Activated T-cell treated with anti-CD3 and anti-CD28 coated beads, Interleukin-2, amount 50 U/mL, for 4 hours (primary cell): ENCODE data around the gene DHX8. TPM values are rescaled to one million over a fixed set of nuclear protein-coding genes. Genes with fewer than 3 reads are reported as not detected.
A peak's percentile ranks its signal among the peaks of the same experiment; 100 is the strongest.

Experiments used
- ATAC-seq, 2 donors: fragments of 200-7000 bp; cut with Tn5 transposase; one replicate each; pipeline ENCODE4 v1.10.0; 2021
- DNase-seq: peaks from one replicate; pipeline ENCODE4 v3.0.0-alpha.2; 2020
- H3K27me3 Mint-ChIP-seq: one replicate; pipeline ENCODE4 v1.8.0; 2021; ENCODE audit warnings: low read depth, mixed read lengths
- H3K36me3 Mint-ChIP-seq: one replicate; pipeline ENCODE4 v1.8.0; 2022; ENCODE audit warnings: mixed read lengths; ENCODE audit not compliant: insufficient read depth
- H3K4me1 Mint-ChIP-seq: one replicate; pipeline ENCODE4 v1.8.0; 2021; ENCODE audit warnings: low read depth, mixed read lengths
- H3K4me3 Mint-ChIP-seq: one replicate; pipeline ENCODE4 v1.8.0; 2021; ENCODE audit warnings: mild to moderate bottlenecking, moderate library complexity, mixed read lengths
- H3K9me3 Mint-ChIP-seq: one replicate; pipeline ENCODE4 v1.8.0; 2021; ENCODE audit warnings: mixed read lengths
- total RNA-seq, 3 donors: library from RNA; stranded (reverse); gene quantifications; one replicate each; pipeline ENCODE4 v1.2.1, GENCODE V29; 2021

DHX8 gene
- total RNA-seq, 3 donors from 2014 or later = 54.3 to 58.3 (median 56.7) TPM

GRCh38 chr17:43558805-43559160 is 75.0 kb downstream of the DHX8 start:
- Mint-ChIP-seq H3K36me3 (no peaks in the 10 kb centered on the region), H3K27me3 (peaks cover 34% of the 10 kb centered on the region)

GRCh38 chr17:43559161-43559816 is 75.5 kb downstream of the DHX8 start:
- H3K27me3 Mint-ChIP-seq = peaks cover 33% of the 10 kb centered on the region
- no peak for ATAC-seq
- no peaks in the 10 kb centered on the region for H3K9me3 Mint-ChIP-seq
- no peak for DNase-seq
- peaks cover 3% of the 10 kb centered on the region for H3K4me1 Mint-ChIP-seq
- no peak overlapping the region for H3K4me3 Mint-ChIP-seq
- no peaks in the 10 kb centered on the region for H3K36me3 Mint-ChIP-seq

More at GRCh38 chr17:43558805-43559160, 75.0 kb downstream of the DHX8 start:
- Mint-ChIP-seq H3K9me3 (no peaks in the 10 kb centered on the region), H3K4me3 (no peak overlapping the region), H3K4me1 (peaks cover 3% of the 10 kb centered on the region)
- no peak for ATAC-seq
- DNase-seq = no peak

GRCh38 chr17:43560461-43561427 is 77.0 kb downstream of the DHX8 start:
- H3K4me1 Mint-ChIP-seq = peaks cover 3% of the 10 kb centered on the region
- H3K36me3 Mint-ChIP-seq = no peaks in the 10 kb centered on the region
- ATAC-seq (peak in 1 of 2 donors; percentile 30), DNase-seq (no peak)
- no peak overlapping the region for H3K4me3 Mint-ChIP-seq
- peaks cover 31% of the 10 kb centered on the region for H3K27me3 Mint-ChIP-seq
- H3K9me3 Mint-ChIP-seq = no peaks in the 10 kb centered on the region

GRCh38 chr17:43562679-43563599 is 79.2 kb downstream of the DHX8 start:
- ATAC-seq (no peak), DNase-seq (no peak)
- H3K4me3 Mint-ChIP-seq = no peak overlapping the region
- H3K9me3 Mint-ChIP-seq = no peaks in the 10 kb centered on the region
- H3K36me3 Mint-ChIP-seq = no peaks in the 10 kb centered on the region
- peaks cover 29% of the 10 kb centered on the region for H3K27me3 Mint-ChIP-seq
- peaks cover 3% of the 10 kb centered on the region for H3K4me1 Mint-ChIP-seq

- Mint-ChIP-seq H3K36me3 (no peaks in the 10 kb centered on the region), H3K27me3 (peaks cover 29% of the 10 kb centered on the region), H3K4me1 (peaks cover 3% of the 10 kb centered on the region), H3K4me3 (no peak overlapping the region), H3K9me3 (no peaks in the 10 kb centered on the region)
- no peak for DNase-seq
- ATAC-seq = no peak
These were observed 80.1 kb downstream of the DHX8 start for GRCh38 chr17:43563600-43564594.

- peaks cover 7% of the 10 kb centered on the region for H3K27me3 Mint-ChIP-seq
- ATAC-seq = no peak
These were observed 84.8 kb downstream of the DHX8 start for GRCh38 chr17:43568506-43569082.

DNA sequence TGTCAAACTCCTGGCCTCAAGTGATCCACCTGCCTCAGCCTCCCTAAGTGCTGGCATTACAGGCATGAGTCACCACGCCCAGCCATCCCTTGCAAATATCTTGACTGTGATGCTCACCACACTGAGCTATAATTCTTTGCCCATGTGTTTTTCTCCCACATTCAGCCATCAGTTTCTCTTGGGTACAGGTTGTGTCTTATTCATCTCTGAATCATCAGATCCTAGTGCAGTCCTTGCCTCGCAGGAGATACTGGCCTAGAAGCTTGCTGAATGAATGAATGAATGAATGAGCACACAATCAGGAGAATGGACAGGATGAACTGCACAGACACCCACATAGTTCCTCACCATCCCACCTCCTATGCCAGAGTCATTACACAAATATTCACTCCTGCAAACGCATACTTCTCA is 86.7 kb downstream of the DHX8 start:
- Mint-ChIP-seq H3K4me1 (no peaks in the 10 kb centered on the region), H3K9me3 (no peaks in the 10 kb centered on the region), H3K36me3 (no peaks in the 10 kb centered on the region), H3K27me3 (no peaks in the 10 kb centered on the region), H3K4me3 (no peak overlapping the region)
- no peak for DNase-seq
- ATAC-seq = no peak

More at GRCh38 chr17:43568506-43569082, 84.8 kb downstream of the DHX8 start:
- DNase-seq = no peak
- Mint-ChIP-seq H3K36me3 (no peaks in the 10 kb centered on the region), H3K9me3 (no peaks in the 10 kb centered on the region), H3K4me3 (no peak overlapping the region), H3K4me1 (no peaks in the 10 kb centered on the region)

- no peak for DNase-seq
- Mint-ChIP-seq H3K4me1 (no peaks in the 10 kb centered on the region), H3K4me3 (no peak overlapping the region), H3K27me3 (peaks cover 2% of the 10 kb centered on the region), H3K36me3 (no peaks in the 10 kb centered on the region), H3K9me3 (no peaks in the 10 kb centered on the region)
- peak in 1 of 2 donors; percentile 76 for ATAC-seq
These were observed 88.7 kb downstream of the DHX8 start for GRCh38 chr17:43572368-43572980.

GRCh38 chr17:43573579-43574321 is 90.0 kb downstream of the DHX8 start:
- Mint-ChIP-seq H3K9me3 (no peaks in the 10 kb centered on the region), H3K4me3 (no peak overlapping the region), H3K4me1 (peaks cover 5% of the 10 kb centered on the region), H3K27me3 (peaks cover 2% of the 10 kb centered on the region), H3K36me3 (no peaks in the 10 kb centered on the region)
- DNase-seq (no peak), ATAC-seq (no peak)

GRCh38 chr17:43574348-43574747 is 90.6 kb downstream of the DHX8 start:
- peaks cover 2% of the 10 kb centered on the region for H3K27me3 Mint-ChIP-seq
- peaks cover 11% of the 10 kb centered on the region for H3K4me1 Mint-ChIP-seq
- DNase-seq (no peak), ATAC-seq (no peak)
- no peaks in the 10 kb centered on the region for H3K9me3 Mint-ChIP-seq
- H3K36me3 Mint-ChIP-seq = no peaks in the 10 kb centered on the region
- H3K4me3 Mint-ChIP-seq = no peak overlapping the region

- DNase-seq = no peak
- Mint-ChIP-seq H3K27me3 (peaks cover 2% of the 10 kb centered on the region), H3K4me1 (peaks cover 15% of the 10 kb centered on the region), H3K9me3 (no peaks in the 10 kb centered on the region), H3K4me3 (no peak overlapping the region), H3K36me3 (no peaks in the 10 kb centered on the region)
- ATAC-seq = no peak
These were observed 91.2 kb downstream of the DHX8 start for GRCh38 chr17:43574896-43575525.
